HEK293 (cell line): ENCODE data around the gene CCDC12.

ENCODE experiments used
- BCL11B ChIP-seq: fragments of 450-650 bp; formaldehyde crosslinking; IDR thresholded peaks from 2 replicates; pipeline ENCODE4 v1.5.1; 2016; ENCODE audit warnings: low read depth, missing biosample characterization, missing genetic modification characterization
- FEZF1 ChIP-seq: fragments of 450-650 bp; formaldehyde crosslinking; IDR thresholded peaks from 2 replicates; pipeline ENCODE4 v1.5.1; 2016; ENCODE audit warnings: missing biosample characterization, missing genetic modification characterization
- GLIS1 ChIP-seq: fragments of 450-650 bp; formaldehyde crosslinking; IDR thresholded peaks from 2 replicates; pipeline ENCODE4 v1.5.1; 2016; ENCODE audit warnings: missing biosample characterization, missing genetic modification characterization
- GLIS2 ChIP-seq: fragments of 450-650 bp; formaldehyde crosslinking; IDR thresholded peaks from 2 replicates; pipeline ENCODE4 v1.5.1; 2016; ENCODE audit warnings: missing biosample characterization, missing genetic modification characterization
- KLF16 ChIP-seq: fragments of 450-650 bp; formaldehyde crosslinking; IDR thresholded peaks from 2 replicates; pipeline ENCODE4 v1.5.1; 2017; ENCODE audit warnings: missing biosample characterization, missing genetic modification characterization
- PATZ1 ChIP-seq: fragments of 450-650 bp; formaldehyde crosslinking; IDR thresholded peaks from 2 replicates; pipeline ENCODE4 v1.5.1; 2016; ENCODE audit warnings: missing biosample characterization, missing genetic modification characterization
- PRDM10 ChIP-seq: fragments of 450-650 bp; formaldehyde crosslinking; IDR thresholded peaks from 2 replicates; pipeline ENCODE4 v1.5.1; 2016; ENCODE audit warnings: missing biosample characterization, missing genetic modification characterization
- SALL2 ChIP-seq: fragments of 450-650 bp; formaldehyde crosslinking; IDR thresholded peaks from 2 replicates; pipeline ENCODE4 v1.5.0; 2017; ENCODE audit warnings: missing biosample characterization, mild to moderate bottlenecking, missing genetic modification characterization, borderline replicate concordance
- SP7 ChIP-seq: fragments of 450-650 bp; formaldehyde crosslinking; IDR thresholded peaks from 2 replicates; pipeline ENCODE4 v1.5.1; 2016; ENCODE audit warnings: missing biosample characterization, missing genetic modification characterization
- YY1 ChIP-seq: fragments of 450-650 bp; formaldehyde crosslinking; IDR thresholded peaks from 2 replicates; pipeline ENCODE4 v1.5.1; 2018; ENCODE audit warnings: missing biosample characterization, missing genetic modification characterization
- YY2 ChIP-seq: fragments of 450-650 bp; formaldehyde crosslinking; IDR thresholded peaks from 2 replicates; pipeline ENCODE4 v1.5.1; 2016; ENCODE audit warnings: missing biosample characterization, missing genetic modification characterization
- ZBTB20 ChIP-seq: fragments of 450-650 bp; formaldehyde crosslinking; IDR thresholded peaks from 2 replicates; pipeline ENCODE4 v1.5.1; 2016; ENCODE audit warnings: missing biosample characterization, missing genetic modification characterization
- ZBTB26 ChIP-seq: fragments of 450-650 bp; formaldehyde crosslinking; optimal IDR thresholded peaks from 2 replicates; pipeline ENCODE3; 2016; ENCODE audit warnings: missing biosample characterization, mild to moderate bottlenecking, missing genetic modification characterization
- ZBTB8A ChIP-seq: fragments of 450-650 bp; formaldehyde crosslinking; IDR thresholded peaks from 2 replicates; pipeline ENCODE4 v1.5.1; 2016; ENCODE audit warnings: missing biosample characterization, missing genetic modification characterization
- ZFP3 ChIP-seq: fragments of 450-650 bp; formaldehyde crosslinking; IDR thresholded peaks from 2 replicates; pipeline ENCODE4 v1.5.1; 2016; ENCODE audit warnings: low read depth, missing biosample characterization, missing genetic modification characterization
- ZNF146 ChIP-seq: fragments of 450-650 bp; formaldehyde crosslinking; IDR thresholded peaks from 2 replicates; pipeline ENCODE4 v1.5.1; 2016; ENCODE audit warnings: missing biosample characterization, missing genetic modification characterization
- ZNF155 ChIP-seq: fragments of 450-650 bp; formaldehyde crosslinking; IDR thresholded peaks from 2 replicates; pipeline ENCODE4 v1.5.1; 2016; ENCODE audit warnings: missing biosample characterization, missing genetic modification characterization
- ZNF335 ChIP-seq: fragments of 450-650 bp; formaldehyde crosslinking; conservative IDR thresholded peaks from 2 replicates; pipeline ENCODE4 v1.5.1; 2016; ENCODE audit warnings: missing biosample characterization, missing genetic modification characterization
- ZNF366 ChIP-seq: fragments of 450-650 bp; formaldehyde crosslinking; conservative IDR thresholded peaks from 2 replicates; pipeline ENCODE4 v1.5.1; 2016; ENCODE audit warnings: missing biosample characterization, missing genetic modification characterization
- ZNF394 ChIP-seq: fragments of 450-650 bp; formaldehyde crosslinking; IDR thresholded peaks from 2 replicates; pipeline ENCODE4 v1.5.1; 2016; ENCODE audit warnings: missing biosample characterization, missing genetic modification characterization, mild to moderate bottlenecking, moderate library complexity, borderline replicate concordance
- ZNF423 ChIP-seq: fragments of 450-650 bp; formaldehyde crosslinking; IDR thresholded peaks from 2 replicates; pipeline ENCODE4 v1.5.1; 2016; ENCODE audit warnings: missing biosample characterization, missing genetic modification characterization
- ZNF530 ChIP-seq: fragments of 450-650 bp; formaldehyde crosslinking; IDR thresholded peaks from 2 replicates; pipeline ENCODE4 v1.5.1; 2016; ENCODE audit warnings: low read depth, missing biosample characterization, missing genetic modification characterization
- ZNF555 ChIP-seq: fragments of 450-650 bp; formaldehyde crosslinking; conservative IDR thresholded peaks from 2 replicates; pipeline ENCODE4 v1.5.1; 2017; ENCODE audit warnings: missing biosample characterization, mild to moderate bottlenecking, missing genetic modification characterization, inconsistent platforms
- ZNF560 ChIP-seq: fragments of 450-650 bp; formaldehyde crosslinking; IDR thresholded peaks from 2 replicates; pipeline ENCODE4 v1.5.1; 2017; ENCODE audit warnings: missing biosample characterization, missing genetic modification characterization, borderline replicate concordance
- ZNF610 ChIP-seq: fragments of 450-650 bp; formaldehyde crosslinking; IDR thresholded peaks from 2 replicates; pipeline ENCODE4 v1.5.1; 2016; ENCODE audit warnings: missing biosample characterization, missing genetic modification characterization, borderline replicate concordance
- ZNF639 ChIP-seq: fragments of 450-650 bp; formaldehyde crosslinking; IDR thresholded peaks from 2 replicates; pipeline ENCODE4 v1.5.1; 2016; ENCODE audit warnings: missing biosample characterization, missing genetic modification characterization
- ZNF658 ChIP-seq: fragments of 450-650 bp; formaldehyde crosslinking; IDR thresholded peaks from 2 replicates; pipeline ENCODE4; 2016; ENCODE audit warnings: missing biosample characterization, missing genetic modification characterization
- ZNF776 ChIP-seq: fragments of 450-650 bp; formaldehyde crosslinking; IDR thresholded peaks from 2 replicates; pipeline ENCODE4 v1.5.0; 2017; ENCODE audit warnings: missing biosample characterization, missing genetic modification characterization, borderline replicate concordance
- ZNF777 ChIP-seq: fragments of 450-650 bp; formaldehyde crosslinking; IDR thresholded peaks from 2 replicates; pipeline ENCODE4 v1.5.1; 2017; ENCODE audit warnings: missing biosample characterization, missing genetic modification characterization, borderline replicate concordance
- ZSCAN23 ChIP-seq: fragments of 450-650 bp; formaldehyde crosslinking; IDR thresholded peaks from 2 replicates; pipeline ENCODE4 v1.5.1; 2016; ENCODE audit warnings: missing biosample characterization, missing genetic modification characterization

CCDC12 gene

GRCh38 chr3:46978985-46979944, 2.7 kb upstream of the CCDC12 start, which contains the start of gene NBEAL2 (continued):
- no peak for TF ChIP-seq ZFP3
- TF ChIP-seq ZNF555 (tag by site-specific recombination) = no peak
- no peak for TF ChIP-seq ZNF639
- TF ChIP-seq KLF16 (tag by site-specific recombination) = no peak
- TF ChIP-seq ZNF155 (tag by site-specific recombination) = no peak
- TF ChIP-seq GLIS2 (tag by site-specific recombination) = peak; percentile 79
- TF ChIP-seq ZNF610 (tag by site-specific recombination) = no peak
- TF ChIP-seq ZNF335 (tag by site-specific recombination) = peak; percentile 92
- no peak for TF ChIP-seq ZNF530 (tag by site-specific recombination)
- TF ChIP-seq YY2 (tag by site-specific recombination) = peak; percentile 40; the same call in 1 of the 2 replicates
- TF ChIP-seq BCL11B (tag by site-specific recombination) = no peak
- TF ChIP-seq ZBTB26 (tag by site-specific recombination) = peak; percentile 61
- TF ChIP-seq YY1 (tag by site-specific recombination) = peak; percentile 39; the same call in 1 of the 2 replicates
- peak; percentile 50; the same call in 1 of the 2 replicates for TF ChIP-seq ZNF777 (tag by site-specific recombination)
- no peak for TF ChIP-seq ZNF560 (tag by site-specific recombination)
- peak; percentile 10; the same call in 1 of the 2 replicates for TF ChIP-seq SP7 (tag by site-specific recombination)
- TF ChIP-seq GLIS1 (tag by site-specific recombination) = peak; percentile 52
- TF ChIP-seq PRDM10 (tag by site-specific recombination) = peak; percentile 60
- no peak for TF ChIP-seq FEZF1 (tag by site-specific recombination)
- no peak for TF ChIP-seq ZNF366 (tag by site-specific recombination)
- no peak for TF ChIP-seq ZNF776 (tag by site-specific recombination)
- no peak for TF ChIP-seq ZNF658 (tag by site-specific recombination)
- TF ChIP-seq ZNF146 = no peak
- TF ChIP-seq ZBTB8A (tag by site-specific recombination) = peak; percentile 99
- TF ChIP-seq ZNF394 = no peak; the same call in 1 of the 2 replicates
- peak; percentile 79 for TF ChIP-seq ZNF423 (tag by site-specific recombination)
- TF ChIP-seq SALL2 = no peak
- TF ChIP-seq ZSCAN23 = no peak
- peak; percentile 78 for TF ChIP-seq PATZ1
- peak; percentile 94 for TF ChIP-seq ZBTB20 (tag by site-specific recombination)
